ENCODE data around the gene PSME3IP1. TPM values are rescaled to one million over a fixed set of nuclear protein-coding genes. Genes with fewer than 3 reads are reported as not detected.

PSME3IP1 gene
- total and polyA plus RNA-seq, 2 experiments from 2014 or later: 64.2 to 73.2 TPM

- peaks cover 88% of the 10 kb centered on the region for H3K79me2 ChIP-seq
- peak overlapping the region; percentile 46 for H3K4me3 ChIP-seq
- H3K9me3 ChIP-seq (ENCODE audit: low read depth): no peaks in the 10 kb centered on the region
- no peaks in the 10 kb centered on the region for H3K36me3 ChIP-seq (replicated peaks; ENCODE audit: insufficient read depth, low read depth)
- WGBS (ENCODE audit: low lambda C conversion rate, missing lambda C conversion rate): 2% methylated on average over 28 of the region's 28 CpGs
- H3K27me3 ChIP-seq: no peaks in the 10 kb centered on the region
- H2AFZ ChIP-seq: peak overlapping the region; percentile 43
- peaks cover 40% of the 10 kb centered on the region for H4K20me1 ChIP-seq (ENCODE audit: insufficient read depth, poor library complexity, severe bottlenecking)
- H3K4me2 ChIP-seq: peak overlapping the region; percentile 93
- peak; percentile 54 for DNase-seq (ENCODE audit: low spot score)
- no peaks in the 10 kb centered on the region for H3K9me2 ChIP-seq (replicated peaks; ENCODE audit: insufficient read depth)
- peaks cover 38% of the 10 kb centered on the region for H3K4me1 ChIP-seq (ENCODE audit: insufficient read depth)
- peak overlapping the region; percentile 92 for H3K27ac ChIP-seq
- TF ChIP-seq, protein P1, sequence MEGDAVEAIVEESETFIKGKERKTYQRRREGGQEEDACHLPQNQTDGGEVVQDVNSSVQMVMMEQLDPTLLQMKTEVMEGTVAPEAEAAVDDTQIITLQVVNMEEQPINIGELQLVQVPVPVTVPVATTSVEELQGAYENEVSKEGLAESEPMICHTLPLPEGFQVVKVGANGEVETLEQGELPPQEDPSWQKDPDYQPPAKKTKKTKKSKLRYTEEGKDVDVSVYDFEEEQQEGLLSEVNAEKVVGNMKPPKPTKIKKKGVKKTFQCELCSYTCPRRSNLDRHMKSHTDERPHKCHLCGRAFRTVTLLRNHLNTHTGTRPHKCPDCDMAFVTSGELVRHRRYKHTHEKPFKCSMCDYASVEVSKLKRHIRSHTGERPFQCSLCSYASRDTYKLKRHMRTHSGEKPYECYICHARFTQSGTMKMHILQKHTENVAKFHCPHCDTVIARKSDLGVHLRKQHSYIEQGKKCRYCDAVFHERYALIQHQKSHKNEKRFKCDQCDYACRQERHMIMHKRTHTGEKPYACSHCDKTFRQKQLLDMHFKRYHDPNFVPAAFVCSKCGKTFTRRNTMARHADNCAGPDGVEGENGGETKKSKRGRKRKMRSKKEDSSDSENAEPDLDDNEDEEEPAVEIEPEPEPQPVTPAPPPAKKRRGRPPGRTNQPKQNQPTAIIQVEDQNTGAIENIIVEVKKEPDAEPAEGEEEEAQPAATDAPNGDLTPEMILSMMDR (IDR thresholded peaks at IDR 0.05; ENCODE audit: poor library complexity): no peak
- TF ChIP-seq EZH2phosphoT487 (IDR thresholded peaks at IDR 0.05; ENCODE audit: low read depth, severe bottlenecking, unreplicated experiment): no peak
- no peak for TF ChIP-seq EZH2 (IDR thresholded peaks at IDR 0.05; ENCODE audit: borderline replicate concordance)
Measured at GRCh38 chr16:57186872-57187854, 1.3 kb upstream of the PSME3IP1 start.

DNA sequence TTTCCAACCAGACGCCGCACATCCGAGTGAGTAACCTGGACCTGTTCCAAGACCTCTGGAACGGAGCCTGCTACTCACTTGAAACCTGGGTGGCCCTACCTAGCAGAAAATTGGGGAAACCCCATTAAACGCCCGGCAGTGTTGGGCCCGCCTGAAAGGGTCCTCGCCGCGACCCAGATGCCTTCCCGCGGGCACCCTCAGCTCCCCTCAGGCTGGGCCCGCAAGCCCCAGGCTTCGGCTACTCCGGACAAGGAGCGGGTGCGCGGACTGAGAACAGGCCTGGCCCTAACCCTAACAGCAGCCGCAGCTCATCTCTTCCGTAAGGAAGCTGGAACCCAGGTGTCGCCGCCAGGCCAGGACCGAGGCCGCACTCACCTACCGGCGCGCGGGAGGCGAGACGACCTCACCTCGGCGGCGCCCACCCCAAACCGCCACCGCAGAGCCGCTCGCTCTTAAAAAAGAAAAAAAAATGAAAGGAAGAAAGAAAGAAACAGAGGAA, 344 bp downstream of the PSME3IP1 start:
- H3K4me1 ChIP-seq (ENCODE audit: insufficient read depth): peaks cover 21% of the 10 kb centered on the region
- TF ChIP-seq EZH2 (IDR thresholded peaks at IDR 0.05; ENCODE audit: borderline replicate concordance): no peak
- TF ChIP-seq EZH2phosphoT487 (IDR thresholded peaks at IDR 0.05; ENCODE audit: low read depth, severe bottlenecking, unreplicated experiment): no peak
- TF ChIP-seq, protein P1 (IDR thresholded peaks at IDR 0.05; ENCODE audit: poor library complexity): no peak
- under 1% methylated on average over 37 of the region's 37 CpGs for WGBS (ENCODE audit: low lambda C conversion rate, missing lambda C conversion rate)
- no peaks in the 10 kb centered on the region for H3K9me2 ChIP-seq (replicated peaks; ENCODE audit: insufficient read depth)
- no peaks in the 10 kb centered on the region for H3K9me3 ChIP-seq (ENCODE audit: low read depth)
- peak; percentile 67 for DNase-seq (ENCODE audit: low spot score)
- peak overlapping the region; percentile 91 for H3K4me2 ChIP-seq
- peak overlapping the region; percentile 64 for H2AFZ ChIP-seq
- H3K27me3 ChIP-seq: no peaks in the 10 kb centered on the region
- H3K27ac ChIP-seq: peak overlapping the region; percentile 92
- no peaks in the 10 kb centered on the region for H3K36me3 ChIP-seq (replicated peaks; ENCODE audit: insufficient read depth, low read depth)
- peaks cover 23% of the 10 kb centered on the region for H4K20me1 ChIP-seq (ENCODE audit: insufficient read depth, poor library complexity, severe bottlenecking)
- peak overlapping the region; percentile 42 for H3K4me3 ChIP-seq
- peaks cover 88% of the 10 kb centered on the region for H3K79me2 ChIP-seq

DNA sequence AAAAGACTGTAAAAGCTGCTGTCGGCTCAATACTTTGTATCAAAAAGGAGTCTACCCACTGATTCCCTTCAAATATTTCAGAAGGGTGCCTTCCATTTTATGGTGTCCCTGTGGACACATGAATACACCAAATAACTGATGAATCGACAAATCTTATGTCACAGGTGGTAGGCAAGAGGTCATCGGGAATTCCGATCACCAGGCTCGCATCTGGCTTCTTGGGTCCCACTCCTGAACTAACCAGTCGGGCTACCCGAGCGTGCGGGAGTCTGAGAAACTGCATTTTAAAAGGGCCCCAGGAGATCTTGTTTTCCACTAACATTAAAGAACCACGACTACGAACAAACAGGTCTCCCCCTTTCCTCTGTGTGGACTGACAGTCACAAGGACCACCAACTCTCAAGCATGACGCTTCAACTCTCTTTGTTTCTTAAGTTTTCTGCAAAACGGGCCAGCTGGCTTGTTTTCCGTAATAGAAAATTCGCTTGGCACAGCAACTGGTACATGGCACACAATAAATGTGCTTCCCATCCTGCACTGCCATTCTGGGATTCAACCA, 873 bp downstream of the PSME3IP1 start:
- DNase-seq (ENCODE audit: low spot score): no peak
- peak overlapping the region; percentile 64 for H2AFZ ChIP-seq
- peaks cover 18% of the 10 kb centered on the region for H4K20me1 ChIP-seq (ENCODE audit: insufficient read depth, poor library complexity, severe bottlenecking)
- peaks cover 19% of the 10 kb centered on the region for H3K4me1 ChIP-seq (ENCODE audit: insufficient read depth)
- no peaks in the 10 kb centered on the region for H3K27me3 ChIP-seq
- no peaks in the 10 kb centered on the region for H3K36me3 ChIP-seq (replicated peaks; ENCODE audit: insufficient read depth, low read depth)
- no peaks in the 10 kb centered on the region for H3K9me2 ChIP-seq (replicated peaks; ENCODE audit: insufficient read depth)
- H3K4me3 ChIP-seq: peak overlapping the region; percentile 42
- H3K4me2 ChIP-seq: peak overlapping the region; percentile 91
- H3K9me3 ChIP-seq (ENCODE audit: low read depth): no peaks in the 10 kb centered on the region
- peaks cover 88% of the 10 kb centered on the region for H3K79me2 ChIP-seq
- peak overlapping the region; percentile 92 for H3K27ac ChIP-seq
- TF ChIP-seq EZH2 (IDR thresholded peaks at IDR 0.05; ENCODE audit: borderline replicate concordance) (no peak), EZH2phosphoT487 (IDR thresholded peaks at IDR 0.05; ENCODE audit: low read depth, severe bottlenecking, unreplicated experiment) (no peak)
- TF ChIP-seq, protein P1 (IDR thresholded peaks at IDR 0.05; ENCODE audit: poor library complexity): no peak
- 29% methylated on average over 15 of the region's 15 CpGs for WGBS (ENCODE audit: low lambda C conversion rate, missing lambda C conversion rate)
